Heart left ventricle (tissue), 13 donors: ENCODE results near the gene COL4A5.

Source experiments
- CTCF ChIP-seq, 12 donors: fragments of 200-600 bp; sonication (generic) in 4 of 12; IDR thresholded peaks; one replicate each; pipeline versions ENCODE4 v1.5.0 to v1.8.0; 2018 to 2022; ENCODE audit warnings: antibody characterized with exemption in 12 of 12, mild to moderate bottlenecking in 5 of 12
- POLR2A ChIP-seq, 2 donors: fragments of 450-650 bp; IDR thresholded peaks; one replicate each; pipeline ENCODE4 v1.6.1; 2017; ENCODE audit warnings: antibody characterized with exemption in 2 of 2, mild to moderate bottlenecking in 2 of 2, moderate library complexity in 2 of 2
- donor health status: ischemic (EF 13 %, LVEDD 7.1; RV severe dilation, severe dysfunction).
- donor health status: DM: no; HTN: yes; CAD: no.
- donor health status: DM: no; HTN: no; CAD: no.
- donor health status: ischemic (EF 25% LVEDD 6.9; RV normal size, moderate dysfunction).
- donor health status: ischemic (EF 25% LVEDD 5.7; RV mildly dilated, moderate dysfunction).
- donor health status: ischemic (EF 35%, LVEDD 5.7; RV mildly dilated, moderate dysfunction).
- donor health status: nonischemic (EF 11% LVEDD 7.7; RV severe dilation, severe dysfunction).
- donor health status: DM: yes; HTN: yes; CAD: no.
- donor health status: PGD.
- donor health status: ischemic (EF 29% LVEDD 5.4; RV normal size, mild dysfunction).
- donor health status: nonischemic (EF 23%, LVEDD 6.1; RV moderate dilation, normal function).

GRCh38 chrX:108399418-108400165 lies 40.0 kb upstream of the COL4A5 start:
- TF ChIP-seq CTCF (IDR thresholded peaks at IDR 0.05) (no peak), POLR2A (IDR thresholded peaks at IDR 0.05) (no peak)
